ENCODE data around the gene UBAC2. TPM values are rescaled to one million over a fixed set of nuclear protein-coding genes. Genes with fewer than 3 reads are reported as not detected.
A peak's percentile ranks its signal among the peaks of the same experiment; 100 is the strongest.

The UBAC2 gene
- total RNA-seq, 2 experiments from 2014 or later: 26.8 to 28.5 TPM

DNA sequence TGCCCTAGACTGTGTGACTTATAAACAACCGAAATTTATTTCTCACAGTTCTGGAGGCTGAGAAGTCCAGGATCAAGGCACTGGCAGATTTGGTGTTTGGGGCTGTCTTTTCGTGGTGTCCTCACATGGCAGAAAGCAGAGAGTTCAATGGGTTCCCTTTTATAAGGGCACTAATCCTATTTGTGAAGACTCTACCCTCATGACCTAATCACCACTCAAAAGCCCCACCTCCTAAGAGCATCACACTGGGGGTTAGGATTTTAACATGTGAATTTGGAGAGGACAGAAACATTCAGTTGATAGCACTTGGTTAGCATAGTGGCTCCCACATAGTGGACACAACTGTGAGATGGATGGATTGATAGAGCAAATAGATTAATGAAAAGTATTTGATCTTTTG, 79.0 kb downstream of the UBAC2 start:
- ChIA-PET CTCF (ENCODE audit: unreplicated experiment) (no interaction called here), POLR2A (no interaction called here)
- Histone ChIP-seq H3K36me3 (ENCODE audit: insufficient read depth, low read length) (peaks cover 9% of the 10 kb centered on the region), H3K4me1 (ENCODE audit: insufficient read depth, low read length, poor library complexity, severe bottlenecking) (peaks cover 27% of the 10 kb centered on the region), H3K9me3 (ENCODE audit: low read length) (no peaks in the 10 kb centered on the region), H3K4me2 (ENCODE audit: low read length) (no peak overlapping the region), H3K79me2 (ENCODE audit: insufficient read depth, low read depth, low read length) (peaks cover 4% of the 10 kb centered on the region; the same call in 1 of the 2 replicates), H2AFZ (ENCODE audit: low read length) (no peak overlapping the region), H3K4me3 (ENCODE audit: low read depth, low read length, poor library complexity, severe bottlenecking) (no peak overlapping the region), H3K27ac (ENCODE audit: low read depth, low read length, poor library complexity, severe bottlenecking) (no peak overlapping the region), H3K9me2 (ENCODE audit: insufficient read depth, low read length) (no peaks in the 10 kb centered on the region), H4K20me1 (ENCODE audit: insufficient read depth, low read length) (peaks cover 14% of the 10 kb centered on the region; the same call in 1 of the 2 replicates)
- TF ChIP-seq, protein P1, sequence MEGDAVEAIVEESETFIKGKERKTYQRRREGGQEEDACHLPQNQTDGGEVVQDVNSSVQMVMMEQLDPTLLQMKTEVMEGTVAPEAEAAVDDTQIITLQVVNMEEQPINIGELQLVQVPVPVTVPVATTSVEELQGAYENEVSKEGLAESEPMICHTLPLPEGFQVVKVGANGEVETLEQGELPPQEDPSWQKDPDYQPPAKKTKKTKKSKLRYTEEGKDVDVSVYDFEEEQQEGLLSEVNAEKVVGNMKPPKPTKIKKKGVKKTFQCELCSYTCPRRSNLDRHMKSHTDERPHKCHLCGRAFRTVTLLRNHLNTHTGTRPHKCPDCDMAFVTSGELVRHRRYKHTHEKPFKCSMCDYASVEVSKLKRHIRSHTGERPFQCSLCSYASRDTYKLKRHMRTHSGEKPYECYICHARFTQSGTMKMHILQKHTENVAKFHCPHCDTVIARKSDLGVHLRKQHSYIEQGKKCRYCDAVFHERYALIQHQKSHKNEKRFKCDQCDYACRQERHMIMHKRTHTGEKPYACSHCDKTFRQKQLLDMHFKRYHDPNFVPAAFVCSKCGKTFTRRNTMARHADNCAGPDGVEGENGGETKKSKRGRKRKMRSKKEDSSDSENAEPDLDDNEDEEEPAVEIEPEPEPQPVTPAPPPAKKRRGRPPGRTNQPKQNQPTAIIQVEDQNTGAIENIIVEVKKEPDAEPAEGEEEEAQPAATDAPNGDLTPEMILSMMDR (conservative IDR thresholded peaks at IDR 0.05; ENCODE audit: low read length): no peak
- no peak for TF ChIP-seq EZH2phosphoT487 (IDR thresholded peaks at IDR 0.05; ENCODE audit: borderline replicate concordance, low read depth, low read length)
- no peak for DNase-seq (ENCODE audit: low spot score)
- BruUV-seq (replicated peaks): no TSS peak
- intact Hi-C loops (cut with micrococcal nuclease; ENCODE audit: unreplicated experiment): loop anchor here (5.0 kb wide), 3 partner anchors 58 to 148 kb away; no protein-coding TSS in a partner anchor

DNA sequence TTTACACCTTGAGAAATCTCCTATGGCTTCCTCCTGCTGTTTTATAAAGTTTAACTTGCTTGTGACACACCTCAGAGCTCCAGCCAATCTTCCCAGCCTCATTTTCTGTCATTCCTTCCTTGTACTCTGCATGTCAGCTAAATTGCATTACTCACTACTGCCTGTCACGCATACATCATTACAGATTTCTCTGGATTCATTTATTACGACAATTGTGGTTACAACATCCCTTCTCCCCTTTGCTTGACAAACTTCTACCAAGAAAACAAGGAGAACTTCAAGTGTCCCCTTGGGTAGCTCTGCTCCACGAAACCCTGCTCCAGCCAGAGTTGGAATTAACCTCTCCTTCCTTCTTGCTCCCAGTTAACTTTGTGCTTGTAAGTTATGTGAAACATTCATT, 79.5 kb downstream of the UBAC2 start:
- no peaks in the 10 kb centered on the region for H3K9me3 ChIP-seq (ENCODE audit: low read length)
- peaks cover 4% of the 10 kb centered on the region; the same call in 1 of the 2 replicates for H3K79me2 ChIP-seq (ENCODE audit: insufficient read depth, low read depth, low read length)
- H3K4me1 ChIP-seq (ENCODE audit: insufficient read depth, low read length, poor library complexity, severe bottlenecking): peaks cover 27% of the 10 kb centered on the region
- H3K4me2 ChIP-seq (ENCODE audit: low read length): no peak overlapping the region
- TF ChIP-seq, protein P1 (conservative IDR thresholded peaks at IDR 0.05; ENCODE audit: low read length): no peak
- TF ChIP-seq EZH2phosphoT487 (IDR thresholded peaks at IDR 0.05; ENCODE audit: borderline replicate concordance, low read depth, low read length): no peak
- peaks cover 9% of the 10 kb centered on the region for H3K36me3 ChIP-seq (ENCODE audit: insufficient read depth, low read length)
- peaks cover 14% of the 10 kb centered on the region; the same call in 1 of the 2 replicates for H4K20me1 ChIP-seq (ENCODE audit: insufficient read depth, low read length)
- no peak overlapping the region for H2AFZ ChIP-seq (ENCODE audit: low read length)
- CTCF ChIA-PET (ENCODE audit: unreplicated experiment): no interaction called here
- intact Hi-C loops (cut with micrococcal nuclease; ENCODE audit: unreplicated experiment): loop anchor here (5.0 kb wide), 3 partner anchors 57 to 147 kb away; no protein-coding TSS in a partner anchor
- BruUV-seq (replicated peaks): no TSS peak
- POLR2A ChIA-PET: no interaction called here
- no peak overlapping the region for H3K27ac ChIP-seq (ENCODE audit: low read depth, low read length, poor library complexity, severe bottlenecking)
- H3K4me3 ChIP-seq (ENCODE audit: low read depth, low read length, poor library complexity, severe bottlenecking): no peak overlapping the region
- DNase-seq (ENCODE audit: low spot score): no peak
- no peaks in the 10 kb centered on the region for H3K9me2 ChIP-seq (ENCODE audit: insufficient read depth, low read length)

DNA sequence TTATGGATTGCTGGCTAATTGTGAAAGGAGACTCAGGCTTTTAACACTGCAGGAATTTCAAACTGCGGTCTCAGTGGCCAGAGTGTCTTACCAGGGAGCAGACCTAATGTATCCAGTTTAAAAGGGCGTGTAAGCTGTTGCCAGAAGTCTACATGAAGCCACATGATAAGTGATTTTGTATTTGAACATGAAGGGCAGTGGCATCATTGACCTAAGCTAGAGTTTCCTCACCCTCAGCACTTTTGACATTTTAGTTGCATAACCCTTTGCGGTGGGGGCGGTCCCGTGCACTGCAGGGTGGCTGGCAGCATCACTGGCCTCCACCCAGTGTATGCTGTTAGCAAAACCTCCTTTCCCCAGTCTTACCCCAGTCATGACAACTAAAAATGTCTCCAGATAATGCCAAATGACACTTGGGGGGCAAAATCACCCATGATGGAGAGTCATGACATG, 81.2 kb downstream of the UBAC2 start:
- no peak overlapping the region for H3K4me3 ChIP-seq (ENCODE audit: low read depth, low read length, poor library complexity, severe bottlenecking)
- intact Hi-C loops (cut with micrococcal nuclease; ENCODE audit: unreplicated experiment): loop anchor here (5.0 kb wide), 3 partner anchors 55 to 145 kb away; no protein-coding TSS in a partner anchor

More for the DNA sequence above, 81.2 kb downstream of the UBAC2 start:
- POLR2A ChIA-PET: no interaction called here
- peaks cover 27% of the 10 kb centered on the region for H3K4me1 ChIP-seq (ENCODE audit: insufficient read depth, low read length, poor library complexity, severe bottlenecking)
- peaks cover 4% of the 10 kb centered on the region; the same call in 1 of the 2 replicates for H3K79me2 ChIP-seq (ENCODE audit: insufficient read depth, low read depth, low read length)
- CTCF ChIA-PET (ENCODE audit: unreplicated experiment): no interaction called here
- peak overlapping the region; percentile 55 for H3K27ac ChIP-seq (ENCODE audit: low read depth, low read length, poor library complexity, severe bottlenecking)
- peaks cover 14% of the 10 kb centered on the region; the same call in 1 of the 2 replicates for H4K20me1 ChIP-seq (ENCODE audit: insufficient read depth, low read length)
- no peak overlapping the region for H2AFZ ChIP-seq (ENCODE audit: low read length)
- H3K36me3 ChIP-seq (ENCODE audit: insufficient read depth, low read length): peaks cover 9% of the 10 kb centered on the region
- BruUV-seq (replicated peaks): no TSS peak
- DNase-seq (ENCODE audit: low spot score): no peak
- peak overlapping the region; percentile 67 for H3K4me2 ChIP-seq (ENCODE audit: low read length)
- H3K9me3 ChIP-seq (ENCODE audit: low read length): no peaks in the 10 kb centered on the region
- no peaks in the 10 kb centered on the region for H3K9me2 ChIP-seq (ENCODE audit: insufficient read depth, low read length)
- no peak for TF ChIP-seq EZH2phosphoT487 (IDR thresholded peaks at IDR 0.05; ENCODE audit: borderline replicate concordance, low read depth, low read length)
- TF ChIP-seq, protein P1 (conservative IDR thresholded peaks at IDR 0.05; ENCODE audit: low read length): no peak

All from OCI-LY7 (cell line).